ENCODE measurements around the gene CTLA4. TPM values are rescaled to one million over a fixed set of nuclear protein-coding genes. Genes with fewer than 3 reads are reported as not detected.

The CTLA4 gene
- total and polyA plus RNA-seq, 8 donors = 0.16 to 0.25 (median 0.17) TPM; not detected in 5

DNA sequence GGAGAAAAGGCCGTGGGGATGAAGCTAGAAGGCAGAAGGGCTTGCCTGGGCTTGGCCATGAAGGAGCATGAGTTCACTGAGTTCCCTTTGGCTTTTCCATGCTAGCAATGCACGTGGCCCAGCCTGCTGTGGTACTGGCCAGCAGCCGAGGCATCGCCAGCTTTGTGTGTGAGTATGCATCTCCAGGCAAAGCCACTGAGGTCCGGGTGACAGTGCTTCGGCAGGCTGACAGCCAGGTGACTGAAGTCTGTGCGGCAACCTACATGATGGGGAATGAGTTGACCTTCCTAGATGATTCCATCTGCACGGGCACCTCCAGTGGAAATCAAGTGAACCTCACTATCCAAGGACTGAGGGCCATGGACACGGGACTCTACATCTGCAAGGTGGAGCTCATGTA is 2.9 kb downstream of the CTLA4 start:
- Histone ChIP-seq H3K27ac (no peak overlapping the region), H3K4me1 (no peaks in the 10 kb centered on the region), H3K27me3 (no peaks in the 10 kb centered on the region), H3K36me3 (no peaks in the 10 kb centered on the region), H3K4me3 (no peak overlapping the region), H3K9me3 (no peaks in the 10 kb centered on the region)
- intact Hi-C loops (cut with DNase I) = no loop called here
- TF ChIP-seq, protein P1, sequence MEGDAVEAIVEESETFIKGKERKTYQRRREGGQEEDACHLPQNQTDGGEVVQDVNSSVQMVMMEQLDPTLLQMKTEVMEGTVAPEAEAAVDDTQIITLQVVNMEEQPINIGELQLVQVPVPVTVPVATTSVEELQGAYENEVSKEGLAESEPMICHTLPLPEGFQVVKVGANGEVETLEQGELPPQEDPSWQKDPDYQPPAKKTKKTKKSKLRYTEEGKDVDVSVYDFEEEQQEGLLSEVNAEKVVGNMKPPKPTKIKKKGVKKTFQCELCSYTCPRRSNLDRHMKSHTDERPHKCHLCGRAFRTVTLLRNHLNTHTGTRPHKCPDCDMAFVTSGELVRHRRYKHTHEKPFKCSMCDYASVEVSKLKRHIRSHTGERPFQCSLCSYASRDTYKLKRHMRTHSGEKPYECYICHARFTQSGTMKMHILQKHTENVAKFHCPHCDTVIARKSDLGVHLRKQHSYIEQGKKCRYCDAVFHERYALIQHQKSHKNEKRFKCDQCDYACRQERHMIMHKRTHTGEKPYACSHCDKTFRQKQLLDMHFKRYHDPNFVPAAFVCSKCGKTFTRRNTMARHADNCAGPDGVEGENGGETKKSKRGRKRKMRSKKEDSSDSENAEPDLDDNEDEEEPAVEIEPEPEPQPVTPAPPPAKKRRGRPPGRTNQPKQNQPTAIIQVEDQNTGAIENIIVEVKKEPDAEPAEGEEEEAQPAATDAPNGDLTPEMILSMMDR (IDR thresholded peaks at IDR 0.05) = no peak
- FAIRE-seq (no peak), DNase-seq (no peak), ATAC-seq (no peak)
- 82 to 88% methylated on average over 9 of the region's 9 CpGs for WGBS, 2 donors

DNA sequence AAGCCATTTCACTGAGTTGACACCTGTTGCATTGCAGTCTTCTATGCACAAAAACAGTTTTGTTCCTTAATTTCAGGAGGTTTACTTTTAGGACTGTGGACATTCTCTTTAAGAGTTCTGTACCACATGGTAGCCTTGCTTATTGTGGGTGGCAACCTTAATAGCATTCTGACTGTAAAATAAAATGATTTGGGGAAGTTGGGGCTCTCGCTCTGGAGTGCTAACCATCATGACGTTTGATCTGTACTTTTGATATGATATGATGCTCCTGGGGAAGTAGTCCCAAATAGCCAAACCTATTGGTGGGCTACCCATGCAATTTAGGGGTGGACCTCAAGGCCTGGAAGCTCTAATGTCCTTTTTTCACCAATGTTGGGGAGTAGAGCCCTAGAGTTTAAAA is 3.4 kb downstream of the CTLA4 start:
- WGBS, 2 donors = 78 to 88% methylated on average over 2 of the region's 2 CpGs
- no peak for FAIRE-seq

DNA sequence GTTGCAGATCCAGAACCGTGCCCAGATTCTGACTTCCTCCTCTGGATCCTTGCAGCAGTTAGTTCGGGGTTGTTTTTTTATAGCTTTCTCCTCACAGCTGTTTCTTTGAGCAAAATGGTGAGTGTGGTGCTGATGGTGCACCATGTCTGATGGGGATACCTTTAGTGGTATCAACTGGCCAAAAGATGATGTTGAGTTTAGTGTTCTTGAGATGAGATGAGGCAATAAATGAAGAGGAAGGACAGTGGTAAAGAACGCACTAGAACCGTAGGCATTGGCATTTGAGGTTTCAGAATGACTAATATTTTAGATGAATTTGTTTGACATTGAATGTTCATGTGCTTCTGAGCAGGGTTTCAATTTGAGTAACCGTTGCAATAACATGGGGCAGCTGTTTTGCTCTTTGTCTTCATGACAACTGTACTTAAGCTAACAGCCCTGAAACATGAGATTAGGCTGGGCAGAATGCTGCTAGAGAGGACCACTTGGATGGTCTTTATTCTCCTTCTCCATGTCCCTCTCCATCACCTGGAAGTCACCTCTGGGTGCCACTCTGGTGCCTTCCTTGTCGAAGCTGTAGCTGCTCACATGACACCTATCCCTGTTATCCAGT is 3.9 kb downstream of the CTLA4 start:
- ATAC-seq (peak in 2 of 4 donors; percentile 35 to 37), DNase-seq (no peak), FAIRE-seq (no peak)
- TF ChIP-seq, protein P1 (IDR thresholded peaks at IDR 0.05) = no peak
- 84 to 88% methylated on average over 6 of the region's 6 CpGs for WGBS, 2 donors
- Histone ChIP-seq H3K27ac (no peak overlapping the region), H3K4me3 (no peak overlapping the region), H3K9me3 (no peaks in the 10 kb centered on the region), H3K27me3 (no peaks in the 10 kb centered on the region), H3K4me1 (no peaks in the 10 kb centered on the region), H3K36me3 (no peaks in the 10 kb centered on the region)
- intact Hi-C loops (cut with DNase I) = no loop called here

More for the DNA sequence above, 3.4 kb downstream of the CTLA4 start:
- TF ChIP-seq, protein P1 (IDR thresholded peaks at IDR 0.05) = no peak
- Histone ChIP-seq H3K27ac (no peak overlapping the region), H3K27me3 (no peaks in the 10 kb centered on the region), H3K4me1 (no peaks in the 10 kb centered on the region), H3K36me3 (no peaks in the 10 kb centered on the region), H3K9me3 (no peaks in the 10 kb centered on the region), H3K4me3 (no peak overlapping the region)
- intact Hi-C loops (cut with DNase I) = no loop called here
- no peak for DNase-seq
- peak in 2 of 4 donors; percentile 38 to 64 for ATAC-seq

DNA sequence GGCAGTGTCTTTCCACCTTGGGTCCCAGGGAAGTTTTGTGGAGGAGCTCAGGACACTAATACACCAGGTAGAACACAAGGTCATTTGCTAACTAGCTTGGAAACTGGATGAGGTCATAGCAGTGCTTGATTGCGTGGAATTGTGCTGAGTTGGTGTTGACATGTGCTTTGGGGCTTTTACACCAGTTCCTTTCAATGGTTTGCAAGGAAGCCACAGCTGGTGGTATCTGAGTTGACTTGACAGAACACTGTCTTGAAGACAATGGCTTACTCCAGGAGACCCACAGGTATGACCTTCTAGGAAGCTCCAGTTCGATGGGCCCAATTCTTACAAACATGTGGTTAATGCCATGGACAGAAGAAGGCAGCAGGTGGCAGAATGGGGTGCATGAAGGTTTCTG is 5.9 kb downstream of the CTLA4 start:
- H3K36me3 ChIP-seq = no peaks in the 10 kb centered on the region
- intact Hi-C loops (cut with DNase I) = no loop called here
- ATAC-seq = no peak
- no peak for DNase-seq
- TF ChIP-seq, protein P1 (IDR thresholded peaks at IDR 0.05) = no peak
- no peak overlapping the region for H3K4me3 ChIP-seq
- no peak overlapping the region for H3K27ac ChIP-seq
- 65 to 75% methylated on average over 2 of the region's 2 CpGs for WGBS, 2 donors
- FAIRE-seq = no peak
- H3K27me3 ChIP-seq = no peaks in the 10 kb centered on the region
- H3K9me3 ChIP-seq = no peaks in the 10 kb centered on the region
- H3K4me1 ChIP-seq = no peaks in the 10 kb centered on the region

DNA sequence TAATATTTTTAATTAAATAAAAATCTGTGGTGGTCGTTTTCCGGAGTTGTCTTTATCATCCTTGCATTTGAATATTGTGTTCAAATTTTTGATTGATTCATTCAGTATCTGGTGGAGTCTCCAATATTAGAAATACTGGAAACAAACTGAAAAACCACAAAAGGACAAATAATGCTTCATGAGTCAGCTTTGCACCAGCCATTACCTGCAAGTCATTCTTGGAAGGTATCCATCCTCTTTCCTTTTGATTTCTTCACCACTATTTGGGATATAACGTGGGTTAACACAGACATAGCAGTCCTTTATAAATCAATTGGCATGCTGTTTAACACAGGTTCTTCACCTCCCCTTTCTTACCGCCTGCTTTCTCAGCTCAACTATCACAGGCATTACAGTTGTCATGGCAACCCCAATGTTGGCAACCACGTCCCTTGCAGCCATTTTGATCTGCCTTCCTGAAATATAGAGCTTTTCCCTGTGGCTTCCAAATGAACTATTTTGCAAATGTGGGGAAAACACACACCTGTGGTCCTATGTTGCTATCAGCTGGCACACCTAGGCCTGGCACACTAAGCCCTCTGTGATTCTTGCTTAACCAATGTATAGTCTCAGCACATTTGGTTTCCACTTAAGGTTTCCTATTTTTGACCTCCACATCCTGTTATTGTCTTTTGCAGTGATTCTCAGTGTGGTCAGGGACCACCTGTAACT is 6.5 kb downstream of the CTLA4 start:
- WGBS, 2 donors = 58 to 61% methylated on average over 5 of the region's 5 CpGs
- intact Hi-C loops (cut with DNase I) = no loop called here
- DNase-seq (peak in 3 of 6 donors; percentile 47 to 56 (median 48)), FAIRE-seq (no peak), ATAC-seq (peak in 2 of 4 donors; percentile 76 to 81)
- no peak overlapping the region for H3K27ac ChIP-seq
- no peaks in the 10 kb centered on the region for H3K27me3 ChIP-seq
- no peaks in the 10 kb centered on the region for H3K4me1 ChIP-seq
- no peaks in the 10 kb centered on the region for H3K36me3 ChIP-seq
- H3K9me3 ChIP-seq = no peaks in the 10 kb centered on the region
- H3K4me3 ChIP-seq = no peak overlapping the region
- TF ChIP-seq, protein P1 (IDR thresholded peaks at IDR 0.05) = no peak
